ENCODE data around the gene SLC25A18.
"Not testable (repeated sequence)": the region's sequence is repeated elsewhere in the genome, so short reads cannot be mapped to it uniquely, and the experiment has no call there.

Gene SLC25A18

GRCh38 chr22:17562906-17563870, at the start of gene SLC25A18:
Gene SLC25A18, plus strand, starts transcription at chr22:17563498. Its CDS starts 16,447 bp downstream, at chr22:17579945.
- in situ Hi-C loops (cut with HindIII; ENCODE audit: low pct_ligation_motif_present, low pct_unique_long_range_greater_than_20kb, low sequenced_read_pairs), result no loop called here

GRCh38 chr22:17513612-17514011, 49.7 kb upstream of the SLC25A18 start:
- no peak for DNase-seq
- in situ Hi-C loops (cut with HindIII; ENCODE audit: low pct_ligation_motif_present, low pct_unique_long_range_greater_than_20kb, low sequenced_read_pairs), result no loop called here

More at GRCh38 chr22:17562906-17563870, at the start of gene SLC25A18:
- no peak for DNase-seq

GRCh38 chr22:17514084-17514483, 49.2 kb upstream of the SLC25A18 start:
- no peak for DNase-seq
- in situ Hi-C loops (cut with HindIII; ENCODE audit: low pct_ligation_motif_present, low pct_unique_long_range_greater_than_20kb, low sequenced_read_pairs), result no loop called here

- no peak for DNase-seq
- in situ Hi-C loops (cut with HindIII; ENCODE audit: low pct_ligation_motif_present, low pct_unique_long_range_greater_than_20kb, low sequenced_read_pairs), result no loop called here
These were observed 44.9 kb upstream of the SLC25A18 start for GRCh38 chr22:17518406-17518805.

- DNase-seq; in situ Hi-C loops (cut with HindIII; ENCODE audit: low pct_ligation_motif_present, low pct_unique_long_range_greater_than_20kb, low sequenced_read_pairs): not testable (repeated sequence)
These were observed 41.3 kb upstream of the SLC25A18 start for GRCh38 chr22:17521971-17522370.

- DNase-seq, result no peak
- in situ Hi-C loops (cut with HindIII; ENCODE audit: low pct_ligation_motif_present, low pct_unique_long_range_greater_than_20kb, low sequenced_read_pairs), result no loop called here
These were observed 39.4 kb upstream of the SLC25A18 start for GRCh38 chr22:17523925-17524324.

- in situ Hi-C loops (cut with HindIII; ENCODE audit: low pct_ligation_motif_present, low pct_unique_long_range_greater_than_20kb, low sequenced_read_pairs), result no loop called here
- peak; percentile 12 for DNase-seq
These were observed 27.0 kb upstream of the SLC25A18 start for GRCh38 chr22:17536269-17536668.

- in situ Hi-C loops (cut with HindIII; ENCODE audit: low pct_ligation_motif_present, low pct_unique_long_range_greater_than_20kb, low sequenced_read_pairs), result no loop called here
- DNase-seq, result no peak
These were observed 26.1 kb upstream of the SLC25A18 start for GRCh38 chr22:17537155-17537554.

GRCh38 chr22:17540481-17540880, 22.8 kb upstream of the SLC25A18 start:
- in situ Hi-C loops (cut with HindIII; ENCODE audit: low pct_ligation_motif_present, low pct_unique_long_range_greater_than_20kb, low sequenced_read_pairs), result no loop called here
- DNase-seq, result no peak

GRCh38 chr22:17541476-17541875, 21.8 kb upstream of the SLC25A18 start:
- in situ Hi-C loops (cut with HindIII; ENCODE audit: low pct_ligation_motif_present, low pct_unique_long_range_greater_than_20kb, low sequenced_read_pairs), result no loop called here
- DNase-seq, result no peak

- DNase-seq, result no peak
- in situ Hi-C loops (cut with HindIII; ENCODE audit: low pct_ligation_motif_present, low pct_unique_long_range_greater_than_20kb, low sequenced_read_pairs), result no loop called here
These were observed 20.8 kb upstream of the SLC25A18 start for GRCh38 chr22:17542452-17542851.

GRCh38 chr22:17548010-17548755, 15.1 kb upstream of the SLC25A18 start:
- in situ Hi-C loops (cut with HindIII; ENCODE audit: low pct_ligation_motif_present, low pct_unique_long_range_greater_than_20kb, low sequenced_read_pairs), result no loop called here
- no peak for DNase-seq

- in situ Hi-C loops (cut with HindIII; ENCODE audit: low pct_ligation_motif_present, low pct_unique_long_range_greater_than_20kb, low sequenced_read_pairs), result no loop called here
- DNase-seq, result no peak
These were observed 14.6 kb upstream of the SLC25A18 start for GRCh38 chr22:17548756-17549035.

- no peak for DNase-seq
- in situ Hi-C loops (cut with HindIII; ENCODE audit: low pct_ligation_motif_present, low pct_unique_long_range_greater_than_20kb, low sequenced_read_pairs), result no loop called here
These were observed 14.1 kb upstream of the SLC25A18 start for GRCh38 chr22:17549183-17549582.

GRCh38 chr22:17549655-17550054, 13.6 kb upstream of the SLC25A18 start:
- DNase-seq, result no peak
- in situ Hi-C loops (cut with HindIII; ENCODE audit: low pct_ligation_motif_present, low pct_unique_long_range_greater_than_20kb, low sequenced_read_pairs), result no loop called here

GRCh38 chr22:17552737-17553136, 10.6 kb upstream of the SLC25A18 start:
- in situ Hi-C loops (cut with HindIII; ENCODE audit: low pct_ligation_motif_present, low pct_unique_long_range_greater_than_20kb, low sequenced_read_pairs), result no loop called here
- DNase-seq, result no peak

- in situ Hi-C loops (cut with HindIII; ENCODE audit: low pct_ligation_motif_present, low pct_unique_long_range_greater_than_20kb, low sequenced_read_pairs), result no loop called here
- no peak for DNase-seq
These were observed 8.5 kb upstream of the SLC25A18 start for GRCh38 chr22:17554814-17555213.

GRCh38 chr22:17559188-17559587, 4.1 kb upstream of the SLC25A18 start:
- in situ Hi-C loops (cut with HindIII; ENCODE audit: low pct_ligation_motif_present, low pct_unique_long_range_greater_than_20kb, low sequenced_read_pairs), result no loop called here

GRCh38 chr22:17563936-17564391, 666 bp downstream of the SLC25A18 start:
- in situ Hi-C loops (cut with HindIII; ENCODE audit: low pct_ligation_motif_present, low pct_unique_long_range_greater_than_20kb, low sequenced_read_pairs), result no loop called here
- DNase-seq, result no peak

More at GRCh38 chr22:17559188-17559587, 4.1 kb upstream of the SLC25A18 start:
- DNase-seq, result no peak
